Sigmoid colon (tissue), 7 donors: ENCODE measurements around the gene LYPLA2. TPM values are rescaled to one million over a fixed set of nuclear protein-coding genes. Genes with fewer than 3 reads are reported as not detected.

ENCODE experiments used
- DNase-seq: peaks from one replicate; pipeline ENCODE4 v3.0.0-alpha.2; 2019
- H3K27ac ChIP-seq, 4 donors: fragments of 200-600 bp; sonication (generic); one replicate each; pipeline ENCODE4 v1.5.1; 2016 to 2019; ENCODE audit warnings: mild to moderate bottlenecking in 1 of 4
- H3K27me3 ChIP-seq, 3 donors: fragments of 200-600 bp; sonication (generic); one replicate each; pipeline ENCODE4 v1.5.1; 2019; ENCODE audit warnings: mild to moderate bottlenecking in 1 of 3
- H3K36me3 ChIP-seq, 4 donors: fragments of 200-600 bp; sonication (generic); one replicate each; pipeline ENCODE4 v1.5.1; 2016 to 2019
- H3K4me1 ChIP-seq, 4 donors: fragments of 200-600 bp; sonication (generic); one replicate each; pipeline ENCODE4 v1.5.1; 2017 to 2019
- H3K4me3 ChIP-seq, 4 donors: fragments of 200-600 bp; sonication (generic); one replicate each; pipeline ENCODE4 v1.5.1; 2017 to 2019; ENCODE audit warnings: mild to moderate bottlenecking in 2 of 4, moderate library complexity in 1 of 4
- H3K9me3 ChIP-seq, 4 donors: fragments of 200-600 bp in 3 of 4; sonication (generic) in 3 of 4; one replicate each; pipeline versions ENCODE4 v1.5.1 to v1.6.1; 2013 to 2019
- EP300 ChIP-seq, 4 donors: sonication (generic); formaldehyde crosslinking; IDR thresholded peaks; one replicate each; pipeline ENCODE4 v1.6.1; 2017; ENCODE audit warnings: antibody characterized with exemption in 4 of 4
- POLR2A ChIP-seq, 2 donors: fragments of 450-650 bp; IDR thresholded peaks; one replicate each; pipeline ENCODE4 v1.6.1; 2016; ENCODE audit warnings: antibody characterized with exemption in 2 of 2, mild to moderate bottlenecking in 2 of 2, moderate library complexity in 2 of 2
- POLR2AphosphoS5 ChIP-seq, 4 donors: sonication (generic); formaldehyde crosslinking; IDR thresholded peaks; one replicate each; pipeline ENCODE4 v1.6.1; 2017; ENCODE audit warnings: antibody characterized with exemption in 4 of 4
- WGBS, 2 donors: extraction: QIAGEN DNeasy Blood & Tissue Kit; methylation state at CpG; one replicate each; pipeline ENCODE4 v1.1.7; 2013; 5-methylcytosine and 5-hydroxymethylcytosine counted together
- intact Hi-C: fragments of 100-400 bp; cut with DNase I; formaldehyde crosslinking; loops from one replicate; pipeline ENCODE4 v1.15.1; 2023
- polyA plus RNA-seq, 3 donors: library from polyadenylated mRNA; stranded (reverse); fragments of 200-250 nt; gene quantifications; one replicate each; pipeline ENCODE4 v1.2.3, GENCODE V29; 2013
- total RNA-seq, 4 donors: library from RNA; depleted of rRNA; stranded (reverse); fragments of >200 nt; gene quantifications; one replicate each; pipeline ENCODE4 v1.1.0, GENCODE V29; 2016
- TF ChIP-seq, protein P1 (sequence below), 4 experiments: fragments of 450-650 bp in 3 of 4; fragments of 200-600 bp in 1 of 4; IDR thresholded peaks; one replicate each; pipeline ENCODE4 v1.5.1; 2016 to 2019; ENCODE audit warnings: antibody characterized with exemption in 4 of 4, mild to moderate bottlenecking in 3 of 4, moderate library complexity in 2 of 4
- donor health status: healthy with polysubstance abuse.
- donor health status: Bipolar disorder and iron deficiency.
- donor health status: healthy.

The LYPLA2 gene
- total and polyA plus RNA-seq, 7 donors: 20.2 to 121 (median 24.4) TPM

DNA sequence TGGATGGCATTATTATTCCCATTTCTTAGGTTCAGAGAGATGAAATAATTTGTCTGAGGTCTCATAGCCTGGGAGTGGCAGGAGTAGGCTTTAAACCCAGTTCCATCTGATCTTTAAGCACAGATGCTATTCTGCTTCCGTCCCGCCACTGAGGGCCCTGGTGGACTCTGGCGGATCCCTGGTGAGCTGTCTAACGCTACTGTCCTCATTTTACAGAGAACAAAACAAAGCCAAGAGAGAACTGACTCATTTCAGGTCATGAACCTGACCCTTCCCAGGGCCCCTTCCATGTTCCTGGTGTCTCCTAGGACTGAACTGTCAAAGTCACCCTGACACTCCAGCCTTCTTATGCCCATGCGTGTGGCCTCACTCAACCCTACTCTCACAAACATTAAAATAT, 12.7 kb downstream of the LYPLA2 start:
- no peak overlapping the region for H3K4me3 ChIP-seq
- TF ChIP-seq POLR2AphosphoS5 (IDR thresholded peaks at IDR 0.05) (no peak), EP300 (IDR thresholded peaks at IDR 0.05) (no peak)
- intact Hi-C loops: loop anchor here (5.0 to 10.0 kb wide), 2 partner anchors 61 to 154 kb away; partner anchors contain the start of genes FUCA1 and PNRC2
- 96% methylated on average over 5 of the region's 5 CpGs for WGBS, 2 donors
- H3K36me3 ChIP-seq: peaks cover 0 to 28% (median 12%) of the 10 kb centered on the region in 4 donors
- no peaks in the 10 kb centered on the region for H3K9me3 ChIP-seq
- no peaks in the 10 kb centered on the region for H3K27me3 ChIP-seq
- peaks cover 0 to 28% (median 20%) of the 10 kb centered on the region in 4 donors for H3K4me1 ChIP-seq
- no peak for DNase-seq
- H3K27ac ChIP-seq: no peak overlapping the region

DNA sequence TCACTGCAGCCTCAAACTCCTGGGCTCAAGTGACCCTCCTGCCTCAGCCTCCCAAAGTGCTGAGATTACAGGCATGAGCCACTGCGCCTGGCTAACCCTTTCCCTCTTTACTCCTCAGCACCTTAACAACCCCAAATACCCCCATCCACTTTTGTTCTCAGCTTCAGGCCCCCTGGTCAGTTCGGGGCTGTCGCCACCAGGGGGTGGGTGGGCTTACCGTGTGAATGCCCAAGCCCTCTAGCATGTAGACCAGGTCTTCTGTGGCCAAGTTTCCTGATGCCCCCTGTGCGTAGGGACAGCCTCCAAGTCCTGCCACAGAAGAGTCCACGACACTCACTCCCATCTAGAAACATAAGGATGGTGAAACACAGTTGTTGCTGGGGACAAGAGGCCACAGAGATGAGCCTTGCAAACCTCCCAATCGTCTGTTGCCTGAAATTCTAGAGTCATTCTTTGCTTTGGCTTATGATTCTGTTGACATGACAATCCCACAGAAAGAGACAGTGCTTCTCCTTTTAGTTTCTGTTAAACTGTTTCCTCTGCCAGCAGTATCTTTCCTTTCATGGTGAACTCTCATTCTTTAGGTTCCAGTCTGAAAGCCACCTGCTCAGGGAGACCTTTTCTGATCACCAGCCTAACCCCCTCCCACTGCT, 13.4 kb downstream of the LYPLA2 start:
- Histone ChIP-seq H3K27me3 (no peaks in the 10 kb centered on the region), H3K9me3 (no peaks in the 10 kb centered on the region), H3K4me1 (peaks cover 0 to 22% (median 17%) of the 10 kb centered on the region in 4 donors), H3K36me3 (peaks cover 0 to 28% (median 12%) of the 10 kb centered on the region in 4 donors), H3K27ac (no peak overlapping the region), H3K4me3 (no peak overlapping the region)
- TF ChIP-seq EP300 (IDR thresholded peaks at IDR 0.05): no peak
- no peak for TF ChIP-seq POLR2AphosphoS5 (IDR thresholded peaks at IDR 0.05)
- TF ChIP-seq, protein P1, sequence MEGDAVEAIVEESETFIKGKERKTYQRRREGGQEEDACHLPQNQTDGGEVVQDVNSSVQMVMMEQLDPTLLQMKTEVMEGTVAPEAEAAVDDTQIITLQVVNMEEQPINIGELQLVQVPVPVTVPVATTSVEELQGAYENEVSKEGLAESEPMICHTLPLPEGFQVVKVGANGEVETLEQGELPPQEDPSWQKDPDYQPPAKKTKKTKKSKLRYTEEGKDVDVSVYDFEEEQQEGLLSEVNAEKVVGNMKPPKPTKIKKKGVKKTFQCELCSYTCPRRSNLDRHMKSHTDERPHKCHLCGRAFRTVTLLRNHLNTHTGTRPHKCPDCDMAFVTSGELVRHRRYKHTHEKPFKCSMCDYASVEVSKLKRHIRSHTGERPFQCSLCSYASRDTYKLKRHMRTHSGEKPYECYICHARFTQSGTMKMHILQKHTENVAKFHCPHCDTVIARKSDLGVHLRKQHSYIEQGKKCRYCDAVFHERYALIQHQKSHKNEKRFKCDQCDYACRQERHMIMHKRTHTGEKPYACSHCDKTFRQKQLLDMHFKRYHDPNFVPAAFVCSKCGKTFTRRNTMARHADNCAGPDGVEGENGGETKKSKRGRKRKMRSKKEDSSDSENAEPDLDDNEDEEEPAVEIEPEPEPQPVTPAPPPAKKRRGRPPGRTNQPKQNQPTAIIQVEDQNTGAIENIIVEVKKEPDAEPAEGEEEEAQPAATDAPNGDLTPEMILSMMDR (IDR thresholded peaks at IDR 0.05): no peak
- TF ChIP-seq POLR2A (IDR thresholded peaks at IDR 0.05): no peak
- no peak for DNase-seq
- intact Hi-C loops: loop anchor here (5.0 to 10.0 kb wide), 2 partner anchors 60 to 153 kb away; partner anchors contain the start of genes FUCA1 and PNRC2
- WGBS, 2 donors: 85 to 86% methylated on average over 7 of the region's 7 CpGs

DNA sequence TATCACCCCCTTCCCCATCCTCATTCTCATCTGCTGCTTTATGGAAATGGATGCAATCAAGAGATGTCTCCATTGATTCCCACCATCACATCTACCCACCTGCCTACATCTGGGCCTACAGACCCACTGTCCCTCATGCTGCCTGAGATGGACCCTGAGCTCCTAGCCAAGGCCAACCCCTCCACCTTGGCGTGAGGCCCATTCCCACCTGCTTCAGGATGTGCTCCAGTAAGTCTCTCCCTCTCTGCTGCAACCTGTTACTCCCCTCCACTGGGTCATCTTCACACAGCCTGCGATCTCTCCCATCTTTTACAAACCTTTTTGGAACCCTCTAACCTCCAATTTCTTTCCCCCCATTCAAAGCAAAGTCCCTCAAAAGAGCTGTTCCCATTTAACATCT, 14.1 kb downstream of the LYPLA2 start:
- no peak for DNase-seq
- H3K4me1 ChIP-seq: peaks cover 0 to 18% (median 12%) of the 10 kb centered on the region in 4 donors
- intact Hi-C loops: loop anchor here (10.0 kb wide), 1 partner anchor 60 kb away; the partner anchor contains the start of gene FUCA1
- 94 to 95% methylated on average over 2 of the region's 2 CpGs for WGBS, 2 donors
- H3K27ac ChIP-seq: no peak overlapping the region
- no peaks in the 10 kb centered on the region for H3K27me3 ChIP-seq
- H3K36me3 ChIP-seq: peaks cover 0 to 28% (median 12%) of the 10 kb centered on the region in 4 donors
- TF ChIP-seq EP300 (IDR thresholded peaks at IDR 0.05) (no peak), POLR2A (IDR thresholded peaks at IDR 0.05) (no peak), POLR2AphosphoS5 (IDR thresholded peaks at IDR 0.05) (no peak)
- TF ChIP-seq, protein P1 (IDR thresholded peaks at IDR 0.05): no peak
- H3K4me3 ChIP-seq: no peak overlapping the region
- no peaks in the 10 kb centered on the region for H3K9me3 ChIP-seq

DNA sequence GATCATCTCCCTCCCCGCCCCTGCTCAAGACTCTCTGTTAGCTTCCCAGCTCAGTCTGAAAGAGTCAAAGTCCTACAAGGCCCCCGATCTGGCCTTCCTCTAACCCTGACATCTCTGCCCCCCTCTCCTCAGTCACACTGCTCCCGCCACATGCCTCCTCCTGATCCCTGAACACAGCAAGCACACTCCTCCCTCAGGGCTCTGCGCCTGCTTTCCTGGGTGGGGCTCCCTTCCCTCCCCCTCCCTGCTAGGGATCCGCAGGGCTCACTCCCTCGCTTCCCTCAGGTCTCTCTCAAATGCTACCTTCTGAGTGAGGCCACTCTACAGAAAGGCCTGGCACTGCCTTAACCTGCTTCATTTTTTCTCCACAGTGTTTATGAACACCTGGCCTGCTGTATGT, 15.3 kb downstream of the LYPLA2 start:
- H3K36me3 ChIP-seq: peaks cover 0 to 28% (median 12%) of the 10 kb centered on the region in 4 donors
- no peak overlapping the region for H3K27ac ChIP-seq
- TF ChIP-seq EP300 (IDR thresholded peaks at IDR 0.05): no peak
- TF ChIP-seq POLR2A (IDR thresholded peaks at IDR 0.05): no peak
- TF ChIP-seq, protein P1 (IDR thresholded peaks at IDR 0.05): no peak
- TF ChIP-seq POLR2AphosphoS5 (IDR thresholded peaks at IDR 0.05): no peak
- H3K4me1 ChIP-seq: peaks cover 0 to 14% (median 7%) of the 10 kb centered on the region in 4 donors
- no peaks in the 10 kb centered on the region for H3K9me3 ChIP-seq
- H3K4me3 ChIP-seq: no peak overlapping the region
- intact Hi-C loops: loop anchor here (10.0 kb wide), 1 partner anchor 59 kb away; the partner anchor contains the start of gene FUCA1
- 77 to 81% methylated on average over 6 of the region's 6 CpGs for WGBS, 2 donors
- peak; percentile 33 for DNase-seq
- H3K27me3 ChIP-seq: no peaks in the 10 kb centered on the region

DNA sequence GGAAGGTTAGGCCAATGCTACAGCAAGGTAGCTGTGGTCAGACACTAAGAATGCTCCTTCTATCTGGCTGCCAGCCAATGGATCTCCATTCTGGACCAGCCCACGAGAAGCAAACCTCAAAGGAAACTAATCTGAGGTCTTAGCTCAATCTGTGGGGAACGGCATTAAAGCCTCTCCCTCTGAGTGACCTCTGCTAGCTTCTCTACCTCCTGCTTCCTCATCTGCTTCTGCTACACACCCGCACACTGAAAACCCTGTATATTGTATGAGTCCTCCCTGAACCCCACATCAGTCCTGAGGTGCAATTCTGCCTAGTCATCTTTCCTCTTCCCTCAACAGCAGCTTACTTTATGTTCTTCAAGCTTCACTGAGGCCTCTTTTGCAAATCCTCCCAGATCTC, 16.5 kb downstream of the LYPLA2 start:
- WGBS, 2 donors: 53 to 72% methylated on average over 3 of the region's 3 CpGs
- no peak overlapping the region for H3K27ac ChIP-seq
- no peak overlapping the region for H3K4me3 ChIP-seq
- peaks cover 0 to 35% (median 19%) of the 10 kb centered on the region in 4 donors for H3K36me3 ChIP-seq
- peaks cover 0 to 6% (median 2%) of the 10 kb centered on the region in 4 donors for H3K4me1 ChIP-seq
- TF ChIP-seq POLR2A (IDR thresholded peaks at IDR 0.05) (no peak), POLR2AphosphoS5 (IDR thresholded peaks at IDR 0.05) (no peak), EP300 (IDR thresholded peaks at IDR 0.05) (no peak)
- intact Hi-C loops: loop anchor here (10.0 kb wide), 1 partner anchor 57 kb away; the partner anchor contains the start of gene FUCA1
- DNase-seq: no peak
- H3K9me3 ChIP-seq: no peaks in the 10 kb centered on the region
- H3K27me3 ChIP-seq: no peaks in the 10 kb centered on the region
